ENCODE measurements around the gene SAMD14. TPM values are rescaled to one million over a fixed set of nuclear protein-coding genes. Genes with fewer than 3 reads are reported as not detected.

The SAMD14 gene
- total and polyA plus RNA-seq, 3 donors from 2014 or later = 3.2 to 5.2 (median 3.3) TPM

- Histone ChIP-seq H3K4me3 (no peak overlapping the region), H3K4me1 (no peaks in the 10 kb centered on the region), H3K36me3 (ENCODE audit: low read depth, missing control alignments) (no peaks in the 10 kb centered on the region), H3K27me3 (no peaks in the 10 kb centered on the region), H3K27ac (no peak overlapping the region), H3K9me3 (no peaks in the 10 kb centered on the region)
- 93 to 95% methylated on average over 13 to 16 of the region's 16 CpGs for WGBS, 2 donors
- intact Hi-C loops (cut with DNase I; ENCODE audit: low total_unique reads) = no loop called here
- no peak for DNase-seq
- TF ChIP-seq POLR2A (IDR thresholded peaks at IDR 0.05) = no peak
- TF ChIP-seq CTCF (IDR thresholded peaks at IDR 0.05) = no peak
These were observed 54.4 kb downstream of the SAMD14 start for GRCh38 chr17:50075446-50076032.

GRCh38 chr17:50074227-50074626, 55.7 kb downstream of the SAMD14 start:
- no peaks in the 10 kb centered on the region for H3K27me3 ChIP-seq
- H3K9me3 ChIP-seq = no peaks in the 10 kb centered on the region
- no peaks in the 10 kb centered on the region for H3K36me3 ChIP-seq (ENCODE audit: low read depth, missing control alignments)
- no peak for DNase-seq
- H3K4me1 ChIP-seq = no peaks in the 10 kb centered on the region
- H3K4me3 ChIP-seq = no peak overlapping the region
- 96 to 100% methylated on average over 6 of the region's 6 CpGs for WGBS, 2 donors
- no peak overlapping the region for H3K27ac ChIP-seq
- intact Hi-C loops (cut with DNase I; ENCODE audit: low total_unique reads) = no loop called here
- TF ChIP-seq POLR2A (IDR thresholded peaks at IDR 0.05) (no peak), CTCF (IDR thresholded peaks at IDR 0.05) (no peak)

DNA sequence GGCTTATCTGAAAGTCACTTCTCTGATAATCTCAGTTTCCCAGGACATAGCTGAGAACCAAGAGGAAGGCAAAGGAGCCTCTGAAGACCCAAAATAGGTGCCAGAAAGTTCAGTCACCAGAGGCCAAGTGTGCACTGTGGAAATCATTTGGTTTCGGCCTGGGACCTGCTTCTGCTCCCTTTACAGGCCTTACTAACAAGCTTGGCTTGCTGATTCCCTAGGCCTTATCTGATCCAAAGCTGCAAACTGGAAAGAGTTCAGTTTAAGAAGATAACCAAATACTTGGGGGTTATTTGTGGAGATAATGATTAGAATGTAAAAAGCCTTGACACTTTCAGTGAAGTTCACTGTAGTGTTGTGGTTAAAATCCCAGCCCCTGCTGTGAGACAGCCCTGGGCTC, 57.0 kb downstream of the SAMD14 start:
- no peaks in the 10 kb centered on the region for H3K9me3 ChIP-seq
- DNase-seq = no peak
- TF ChIP-seq POLR2A (IDR thresholded peaks at IDR 0.05) (no peak), CTCF (IDR thresholded peaks at IDR 0.05) (no peak)
- H3K27me3 ChIP-seq = no peaks in the 10 kb centered on the region
- 83 to 90% methylated on average over 1 of the region's 1 CpG for WGBS, 2 donors
- no peaks in the 10 kb centered on the region for H3K4me1 ChIP-seq
- H3K27ac ChIP-seq = no peak overlapping the region
- H3K4me3 ChIP-seq = no peak overlapping the region
- no peaks in the 10 kb centered on the region for H3K36me3 ChIP-seq (ENCODE audit: low read depth, missing control alignments)
- intact Hi-C loops (cut with DNase I; ENCODE audit: low total_unique reads) = no loop called here

- intact Hi-C loops (cut with DNase I; ENCODE audit: low total_unique reads) = no loop called here
- Histone ChIP-seq H3K4me1 (no peaks in the 10 kb centered on the region), H3K27me3 (no peaks in the 10 kb centered on the region), H3K4me3 (no peak overlapping the region), H3K9me3 (no peaks in the 10 kb centered on the region), H3K27ac (no peak overlapping the region), H3K36me3 (ENCODE audit: low read depth, missing control alignments) (no peaks in the 10 kb centered on the region)
- 88 to 100% methylated on average over 3 of the region's 3 CpGs for WGBS, 2 donors
- no peak for DNase-seq
- TF ChIP-seq POLR2A (IDR thresholded peaks at IDR 0.05) = no peak
- no peak for TF ChIP-seq CTCF (IDR thresholded peaks at IDR 0.05)
These were observed 57.8 kb downstream of the SAMD14 start for GRCh38 chr17:50072130-50072529.

DNA sequence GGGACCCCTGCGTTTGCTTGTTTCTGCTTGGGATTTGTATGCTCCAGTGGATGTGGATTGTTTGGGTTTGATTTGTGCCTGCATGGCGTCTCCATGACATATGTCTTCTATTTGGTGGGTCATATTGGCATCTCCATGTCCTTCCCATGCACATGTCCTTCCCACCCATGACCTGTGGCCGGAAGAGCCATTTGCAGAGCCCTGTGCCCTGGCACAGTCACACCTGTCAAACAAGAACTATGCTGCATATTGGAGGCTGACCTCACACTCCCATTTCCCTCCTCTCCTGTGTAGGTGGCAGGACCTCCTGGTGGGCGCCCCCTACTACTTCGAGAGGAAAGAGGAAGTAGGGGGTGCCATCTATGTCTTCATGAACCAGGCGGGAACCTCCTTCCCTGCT, 58.3 kb downstream of the SAMD14 start:
- Histone ChIP-seq H3K4me1 (no peaks in the 10 kb centered on the region), H3K27ac (no peak overlapping the region), H3K27me3 (no peaks in the 10 kb centered on the region), H3K9me3 (no peaks in the 10 kb centered on the region), H3K4me3 (no peak overlapping the region), H3K36me3 (ENCODE audit: low read depth, missing control alignments) (no peaks in the 10 kb centered on the region)
- 92 to 94% methylated on average over 6 of the region's 6 CpGs for WGBS, 2 donors
- TF ChIP-seq CTCF (IDR thresholded peaks at IDR 0.05) (no peak), POLR2A (IDR thresholded peaks at IDR 0.05) (no peak)
- intact Hi-C loops (cut with DNase I; ENCODE audit: low total_unique reads) = no loop called here
- no peak for DNase-seq
